ENCODE results near the gene AUH. TPM values are rescaled to one million over a fixed set of nuclear protein-coding genes. Genes with fewer than 3 reads are reported as not detected.

Gene AUH
- total and polyA plus RNA-seq, 9 of the 15 experiments (the other 6 are each of a cell fraction or from before 2014, with no cell fraction given), result 3.4 to 29.0 (median 10.1) TPM

GRCh38 chr9:91361291-91362050, at the start of gene AUH (continued):
- TF ChIP-seq STAG1 (CRISPR knock-in tag; IDR thresholded peaks at IDR 0.05; ENCODE audit: borderline replicate concordance) (no peak), SRSF9 (IDR thresholded peaks at IDR 0.05; ENCODE audit: borderline replicate concordance, low read depth, low read length) (no peak), PRPF4 (IDR thresholded peaks at IDR 0.05; ENCODE audit: insufficient read depth, low read depth, low read length, poor library complexity, severe bottlenecking) (no peak), ZNF780A (CRISPR knock-in tag; IDR thresholded peaks at IDR 0.05) (no peak), FOXA3 (CRISPR knock-in tag; conservative IDR thresholded peaks at IDR 0.05 in 1 of 2, IDR thresholded peaks at IDR 0.05 in 1 of 2) (0 out of 4 replicates have a peak, but pooled peaks of 1 of the 2 experiments have one; percentile 51), MAZ (CRISPR knock-in tag; conservative IDR thresholded peaks at IDR 0.05 in 1 of 2, IDR thresholded peaks at IDR 0.05 in 1 of 2) (peak; percentile 17 to 87), AFF1 (IDR thresholded peaks at IDR 0.05; ENCODE audit: low read depth in 1 of 2, partially characterized antibody in 2 of 2) (peak in 1 of 2 experiments; percentile 45), ZNF395 (CRISPR knock-in tag; IDR thresholded peaks at IDR 0.05) (peak; percentile 73; the same call in 1 of the 2 replicates), ZNF280A (IDR thresholded peaks at IDR 0.05; ENCODE audit: low read depth, partially characterized antibody) (no peak), HNRNPLL (IDR thresholded peaks at IDR 0.05; ENCODE audit: low read depth, low read length, poor library complexity, severe bottlenecking) (peak; percentile 39), ZNF408 (CRISPR knock-in tag; IDR thresholded peaks at IDR 0.05; ENCODE audit: low read depth) (no peak)

Data from K562 (cell line).